ENCODE results near the gene SCLY.

GRCh38 chr2:238101891-238102841, 41.4 kb downstream of the SCLY start:
- TF ChIP-seq CTCF (IDR thresholded peaks at IDR 0.05), result no peak
- TF ChIP-seq POLR2A (IDR thresholded peaks at IDR 0.05), result no peak
